GM12878 (cell line): Measurements from ENCODE around the gene PRKG1. TPM values are rescaled to one million over a fixed set of nuclear protein-coding genes. Genes with fewer than 3 reads are reported as not detected.

Source experiments
- ATAC-seq: fragments of 200-7000 bp; cut with Tn5 transposase; 3 replicates; pipeline ENCODE4 v1.9.1; 2020; ENCODE audit warnings: mild to moderate bottlenecking, moderate library complexity
- BruUV-seq: library from RNA; stranded (reverse); fragments of 400-500 nt; replicated peaks from 2 replicates; lab custom pipeline; 2021; lab: Mats Ljungman, UMichigan
- CTCF ChIA-PET: fragments of 300-600 bp; sonication (Branson Sonifier 250); formaldehyde crosslinking; extraction: SDS; loops from one replicate; lab custom pipeline; 2021; ENCODE audit warnings: inconsistent platforms; lab: Yijun Ruan, JAX
- POLR2A ChIA-PET: fragments of 350-600 bp; formaldehyde crosslinking; extraction: SDS; loops from one replicate; lab custom pipeline; 2021; ENCODE audit warnings: inconsistent platforms; lab: Charles Lee
- RAD21 ChIA-PET: fragments of 300-600 bp; sonication (Branson Sonifier 250); formaldehyde crosslinking; loops from one replicate; lab custom pipeline; 2023; ENCODE audit warnings: antibody characterized with exemption; ENCODE audit not compliant: unreplicated experiment; lab: Charles Lee
- SMC1A ChIA-PET: fragments of 300-600 bp; sonication (Branson Sonifier 250); formaldehyde crosslinking; loops from one replicate; lab custom pipeline; 2023; ENCODE audit not compliant: unreplicated experiment, uncharacterized antibody; lab: Charles Lee
- DNase-seq: peaks from one replicate; pipeline ENCODE4 v3.0.0-alpha.2; 2011; ENCODE audit warnings: low read depth, low spot score
- FAIRE-seq: peaks from 3 replicates; lab custom pipeline; 2011; peaks lifted over from hg19 to GRCh38; lab: Jason Lieb, UNC
- H2AFZ ChIP-seq: 2 replicates; pipeline ENCODE4 v1.6.0; 2011; ENCODE audit warnings: low read depth, low read length, control low read depth; ENCODE audit not compliant: control insufficient read depth
- H3K27ac ChIP-seq: 2 replicates; pipeline ENCODE4 v1.5.1; 2011; ENCODE audit warnings: control low read depth; ENCODE audit not compliant: control insufficient read depth, insufficient read depth
- H3K27me3 ChIP-seq, 2 experiments: replicated peaks in 1 of 2; 2 replicates each; pipeline versions ENCODE4 v1.6.0 to v1.6.1; 2011; ENCODE audit warnings: low read length in 1 of 2; ENCODE audit not compliant: control insufficient read depth in 2 of 2, insufficient read depth in 2 of 2
- H3K36me3 ChIP-seq, 2 experiments: 2 replicates each; pipeline ENCODE4 v1.5.1; 2011; ENCODE audit warnings: low read length in 1 of 2; ENCODE audit not compliant: control insufficient read depth in 2 of 2, insufficient read depth in 2 of 2
- H3K4me1 ChIP-seq: 2 replicates; pipeline ENCODE4 v1.6.1; 2011; ENCODE audit warnings: mild to moderate bottlenecking, low read length, moderate library complexity, mixed read lengths; ENCODE audit not compliant: control insufficient read depth, insufficient read depth
- H3K4me2 ChIP-seq: 2 replicates; pipeline ENCODE4 v1.6.0; 2011; ENCODE audit warnings: control low read depth; ENCODE audit not compliant: control insufficient read depth, insufficient read depth
- H3K4me3 ChIP-seq: fragments of 200-600 bp; sonication (generic); 2 replicates; pipeline ENCODE4 v1.5.1; 2016
- H3K79me2 ChIP-seq: 2 replicates; pipeline ENCODE4 v1.6.0; 2011; ENCODE audit warnings: low read length; ENCODE audit not compliant: control insufficient read depth, insufficient read depth
- H3K9ac ChIP-seq: 2 replicates; pipeline ENCODE4 v1.8.0; 2011; ENCODE audit warnings: low read length, control low read depth, mixed read lengths; ENCODE audit not compliant: control insufficient read depth, insufficient read depth
- H3K9me3 ChIP-seq: replicated peaks from 3 replicates; pipeline ENCODE4 v1.5.1; 2011; ENCODE audit warnings: mild to moderate bottlenecking, low read length; ENCODE audit not compliant: control insufficient read depth, insufficient read depth
- H4K20me1 ChIP-seq: 2 replicates; pipeline ENCODE4 v1.6.0; 2011; ENCODE audit not compliant: control insufficient read depth, insufficient read depth
- ATF2 ChIP-seq: IDR thresholded peaks from 2 replicates; pipeline ENCODE4 v1.6.1; 2012; ENCODE audit warnings: low read length, inconsistent platforms
- HCFC1 ChIP-seq: fragments of 150-350 bp; IDR thresholded peaks from 2 replicates; pipeline ENCODE4 v1.6.1; 2014; ENCODE audit warnings: low read length
- HDAC6 ChIP-seq: fragments of 200-600 bp; sonication (generic); IDR thresholded peaks from one replicate; pipeline ENCODE4 v1.8.0; 2017; ENCODE audit warnings: antibody characterized with exemption; ENCODE audit not compliant: unreplicated experiment
- IKZF2 ChIP-seq, 2 experiments: fragments of 450-650 bp; IDR thresholded peaks; 2 replicates each; pipeline ENCODE4 v1.6.1; 2017; ENCODE audit warnings: mild to moderate bottlenecking in 2 of 2, moderate library complexity in 2 of 2
- NR2F1 ChIP-seq: fragments of 450-650 bp; conservative IDR thresholded peaks from 2 replicates; pipeline ENCODE4 v1.6.1; 2017; ENCODE audit warnings: mild to moderate bottlenecking
- POLR2A ChIP-seq: IDR thresholded peaks from 2 replicates; pipeline ENCODE4 v1.6.1; 2011; ENCODE audit warnings: low read depth, mild to moderate bottlenecking, low read length
- POLR2AphosphoS2 ChIP-seq: IDR thresholded peaks from 2 replicates; pipeline ENCODE4 v1.6.1; 2011; ENCODE audit warnings: low read depth, mild to moderate bottlenecking, low read length, improper control_type of control experiment, moderate library complexity
- TBL1XR1 ChIP-seq: IDR thresholded peaks from 2 replicates; pipeline ENCODE4 v1.6.1; 2012; ENCODE audit warnings: low read depth, low read length, improper control_type of control experiment
- TCF12 ChIP-seq: IDR thresholded peaks from 2 replicates; pipeline ENCODE4 v1.6.1; 2011; ENCODE audit warnings: low read depth, mild to moderate bottlenecking, low read length
- USF1 ChIP-seq: IDR thresholded peaks from 2 replicates; pipeline ENCODE4 v1.6.1; 2011; ENCODE audit warnings: borderline replicate concordance, low read depth, mild to moderate bottlenecking, moderate library complexity, mixed read lengths, low read length; ENCODE audit not compliant: insufficient read depth; ENCODE audit errors: extremely low read length
- YY1 ChIP-seq: IDR thresholded peaks from 2 replicates; pipeline ENCODE4 v1.6.1; 2011; ENCODE audit warnings: low read depth, mild to moderate bottlenecking, low read length
- WGBS: methylation state at CpG from one replicate; pipeline ENCODE4 v1.1.6; 2016; ENCODE audit warnings: low lambda C conversion rate; ENCODE audit not compliant: insufficient replicate concordance, insufficient coverage; ENCODE audit errors: missing lambda C conversion rate; 5-methylcytosine and 5-hydroxymethylcytosine counted together
- in situ Hi-C: fragments of 300-500 bp; cut with MboI; formaldehyde crosslinking; loops from 9 replicates; pipeline ENCODE4 v1.14.3; 2018; ENCODE audit warnings: mixed read lengths
- intact Hi-C: fragments of 100-400 bp; cut with micrococcal nuclease; formaldehyde crosslinking; loops from one replicate; pipeline ENCODE4 v1.14.2; 2022; ENCODE audit not compliant: unreplicated experiment
- polyA plus RNA-seq, 11 experiments: library from polyadenylated mRNA; depleted of rRNA in 4 of 11; unstranded in 6 of 11; stranded (reverse) in 5 of 11; fragments of >200 nt; fragmentation: Nextera tagmentation in 4 of 11; fragmentation: Illumina TruSeq in 1 of 11; extraction: Ambion mirVana in 4 of 11; extraction: Trizol in 1 of 11; gene quantifications; 1 replicate in 1 of 11; 2 replicates in 10 of 11; pipeline versions ENCODE4 v1.2.1 to v1.2.3, GENCODE V29; 2011 to 2016; ENCODE audit warnings: inconsistent platforms in 2 of 11, missing spikeins in 2 of 11, low read depth in 1 of 11
- total RNA-seq, 4 experiments: library from RNA; depleted of rRNA in 3 of 4; stranded (reverse); fragments of >200 nt in 3 of 4; fragmentation: Illumina TruSeq in 1 of 4; extraction: Trizol in 1 of 4; gene quantifications; 2 replicates each; pipeline versions ENCODE4 v1.2.1 to v1.2.3, GENCODE V29; 2013 to 2021
- TF ChIP-seq, protein P1 (sequence below): IDR thresholded peaks from 2 replicates; pipeline ENCODE4 v1.6.1; 2012; ENCODE audit warnings: low read depth, low read length, improper control_type of control experiment
- TF ChIP-seq, protein P2 (sequence below): IDR thresholded peaks from 2 replicates; pipeline ENCODE4 v1.6.1; 2012; ENCODE audit warnings: improper control_type of control experiment, low read depth, low read length; ENCODE audit not compliant: insufficient replicate concordance
- TF ChIP-seq, protein P3 (sequence below): fragments of 450-650 bp; IDR thresholded peaks from 2 replicates; pipeline ENCODE4 v1.6.1; 2016; ENCODE audit warnings: mild to moderate bottlenecking

The PRKG1 gene
- total and polyA plus RNA-seq, 10 of the 15 experiments (the other 5 are each of a cell fraction or from before 2014, with no cell fraction given), result 0.04 to 0.05 TPM; not detected in 8

- no peak for TF ChIP-seq NR2F1
Observed at GRCh38 chr10:51313773-51314478, 239.6 kb downstream of the PRKG1 start (continued).

DNA sequence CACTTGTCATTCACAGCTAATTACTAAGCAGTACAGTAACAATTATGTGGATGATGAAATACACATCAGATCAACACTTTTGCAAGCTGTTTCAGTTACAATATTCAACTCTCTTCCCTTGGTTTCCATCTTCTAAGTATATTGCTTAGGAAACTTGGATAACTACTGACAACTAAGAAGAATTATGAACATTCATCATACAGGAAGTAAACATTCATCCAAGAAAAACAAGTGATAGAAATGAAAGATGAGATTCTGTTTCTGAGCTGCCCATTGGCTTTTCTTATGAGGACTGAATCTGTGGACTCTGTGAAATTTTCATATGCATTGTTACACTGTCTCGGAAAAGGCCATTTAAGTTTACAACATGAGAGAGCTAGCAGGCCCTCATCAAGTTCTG, 240.2 kb downstream of the PRKG1 start:
- no peak overlapping the region for H3K9ac ChIP-seq
- H2AFZ ChIP-seq, result no peak overlapping the region
- POLR2A ChIA-PET, result no interaction called here
- H3K9me3 ChIP-seq, result no peaks in the 10 kb centered on the region
- intact Hi-C loops, result no loop called here
- no peaks in the 10 kb centered on the region for H3K4me1 ChIP-seq
- H3K4me2 ChIP-seq, result no peak overlapping the region
- H4K20me1 ChIP-seq, result no peaks in the 10 kb centered on the region
- 0% methylated on average over 1 of the region's 1 CpG for WGBS
- BruUV-seq, result no TSS peak
- no peak overlapping the region for H3K27ac ChIP-seq
- H3K27me3 ChIP-seq, result no peaks in the 10 kb centered on the region
- DNase-seq (no peak), FAIRE-seq (no peak), ATAC-seq (no peak)
- RAD21 ChIA-PET, result no interaction called here
- H3K36me3 ChIP-seq, result no peaks in the 10 kb centered on the region
- CTCF ChIA-PET, result no interaction called here
- no peaks in the 10 kb centered on the region for H3K79me2 ChIP-seq
- SMC1A ChIA-PET, result interaction anchor here (1.0 kb wide), 1 partner anchor 18 kb away, joined by 4 read pairs; no protein-coding TSS in a partner anchor
- no peak overlapping the region for H3K4me3 ChIP-seq
- in situ Hi-C loops, result no loop called here
- no peak for TF ChIP-seq TCF12
- TF ChIP-seq ATF2, result no peak
- TF ChIP-seq POLR2AphosphoS2, result no peak
- TF ChIP-seq, protein P1, sequence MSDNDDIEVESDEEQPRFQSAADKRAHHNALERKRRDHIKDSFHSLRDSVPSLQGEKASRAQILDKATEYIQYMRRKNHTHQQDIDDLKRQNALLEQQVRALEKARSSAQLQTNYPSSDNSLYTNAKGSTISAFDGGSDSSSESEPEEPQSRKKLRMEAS, result no peak
- no peak for TF ChIP-seq HDAC6
- TF ChIP-seq, protein P2, sequence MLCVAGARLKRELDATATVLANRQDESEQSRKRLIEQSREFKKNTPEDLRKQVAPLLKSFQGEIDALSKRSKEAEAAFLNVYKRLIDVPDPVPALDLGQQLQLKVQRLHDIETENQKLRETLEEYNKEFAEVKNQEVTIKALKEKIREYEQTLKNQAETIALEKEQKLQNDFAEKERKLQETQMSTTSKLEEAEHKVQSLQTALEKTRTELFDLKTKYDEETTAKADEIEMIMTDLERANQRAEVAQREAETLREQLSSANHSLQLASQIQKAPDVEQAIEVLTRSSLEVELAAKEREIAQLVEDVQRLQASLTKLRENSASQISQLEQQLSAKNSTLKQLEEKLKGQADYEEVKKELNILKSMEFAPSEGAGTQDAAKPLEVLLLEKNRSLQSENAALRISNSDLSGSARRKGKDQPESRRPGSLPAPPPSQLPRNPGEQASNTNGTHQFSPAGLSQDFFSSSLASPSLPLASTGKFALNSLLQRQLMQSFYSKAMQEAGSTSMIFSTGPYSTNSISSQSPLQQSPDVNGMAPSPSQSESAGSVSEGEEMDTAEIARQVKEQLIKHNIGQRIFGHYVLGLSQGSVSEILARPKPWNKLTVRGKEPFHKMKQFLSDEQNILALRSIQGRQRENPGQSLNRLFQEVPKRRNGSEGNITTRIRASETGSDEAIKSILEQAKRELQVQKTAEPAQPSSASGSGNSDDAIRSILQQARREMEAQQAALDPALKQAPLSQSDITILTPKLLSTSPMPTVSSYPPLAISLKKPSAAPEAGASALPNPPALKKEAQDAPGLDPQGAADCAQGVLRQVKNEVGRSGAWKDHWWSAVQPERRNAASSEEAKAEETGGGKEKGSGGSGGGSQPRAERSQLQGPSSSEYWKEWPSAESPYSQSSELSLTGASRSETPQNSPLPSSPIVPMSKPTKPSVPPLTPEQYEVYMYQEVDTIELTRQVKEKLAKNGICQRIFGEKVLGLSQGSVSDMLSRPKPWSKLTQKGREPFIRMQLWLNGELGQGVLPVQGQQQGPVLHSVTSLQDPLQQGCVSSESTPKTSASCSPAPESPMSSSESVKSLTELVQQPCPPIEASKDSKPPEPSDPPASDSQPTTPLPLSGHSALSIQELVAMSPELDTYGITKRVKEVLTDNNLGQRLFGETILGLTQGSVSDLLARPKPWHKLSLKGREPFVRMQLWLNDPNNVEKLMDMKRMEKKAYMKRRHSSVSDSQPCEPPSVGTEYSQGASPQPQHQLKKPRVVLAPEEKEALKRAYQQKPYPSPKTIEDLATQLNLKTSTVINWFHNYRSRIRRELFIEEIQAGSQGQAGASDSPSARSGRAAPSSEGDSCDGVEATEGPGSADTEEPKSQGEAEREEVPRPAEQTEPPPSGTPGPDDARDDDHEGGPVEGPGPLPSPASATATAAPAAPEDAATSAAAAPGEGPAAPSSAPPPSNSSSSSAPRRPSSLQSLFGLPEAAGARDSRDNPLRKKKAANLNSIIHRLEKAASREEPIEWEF, result no peak
- TF ChIP-seq, protein P3, sequence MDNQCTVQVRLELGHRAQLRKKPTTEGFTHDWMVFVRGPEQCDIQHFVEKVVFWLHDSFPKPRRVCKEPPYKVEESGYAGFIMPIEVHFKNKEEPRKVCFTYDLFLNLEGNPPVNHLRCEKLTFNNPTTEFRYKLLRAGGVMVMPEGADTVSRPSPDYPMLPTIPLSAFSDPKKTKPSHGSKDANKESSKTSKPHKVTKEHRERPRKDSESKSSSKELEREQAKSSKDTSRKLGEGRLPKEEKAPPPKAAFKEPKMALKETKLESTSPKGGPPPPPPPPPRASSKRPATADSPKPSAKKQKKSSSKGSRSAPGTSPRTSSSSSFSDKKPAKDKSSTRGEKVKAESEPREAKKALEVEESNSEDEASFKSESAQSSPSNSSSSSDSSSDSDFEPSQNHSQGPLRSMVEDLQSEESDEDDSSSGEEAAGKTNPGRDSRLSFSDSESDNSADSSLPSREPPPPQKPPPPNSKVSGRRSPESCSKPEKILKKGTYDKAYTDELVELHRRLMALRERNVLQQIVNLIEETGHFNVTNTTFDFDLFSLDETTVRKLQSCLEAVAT, result no peak
- no peak for TF ChIP-seq IKZF2 (IDR thresholded peaks at IDR 0.05)
- no peak for TF ChIP-seq USF1
- no peak for TF ChIP-seq POLR2A
- no peak for TF ChIP-seq TBL1XR1
- TF ChIP-seq YY1, result no peak
- TF ChIP-seq HCFC1, result no peak
